Kidney glomerular epithelial cell (primary cell): ENCODE measurements around the gene ACBD4.
A peak's percentile ranks its signal among the peaks of the same experiment; 100 is the strongest.
"Not testable (repeated sequence)": the region's sequence is repeated elsewhere in the genome, so short reads cannot be mapped to it uniquely, and the experiment has no call there.

Source experiments
- DNase-seq: peaks from one replicate; lab custom pipeline; 2025; lab: John Stamatoyannopoulos, UW

Gene ACBD4

DNA sequence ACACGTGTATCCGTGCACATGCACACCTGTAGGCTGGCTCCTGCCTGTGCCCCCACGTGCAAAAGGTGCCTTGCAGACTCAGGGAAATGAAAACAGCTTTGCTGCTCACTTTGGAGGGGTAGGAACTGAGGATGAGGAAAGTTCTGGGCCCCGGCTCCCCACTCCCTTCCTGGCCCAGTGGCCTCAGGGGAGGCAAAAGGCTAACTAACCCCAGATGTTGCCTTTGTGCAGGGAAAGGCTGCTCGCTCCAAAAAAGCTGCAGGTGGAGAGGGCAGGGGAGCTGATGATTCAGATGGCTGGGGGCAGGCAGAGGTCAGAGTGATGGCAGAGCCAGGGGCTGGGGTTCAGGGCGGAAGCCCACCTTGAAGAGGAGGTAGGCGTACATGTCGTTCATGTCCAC is 15.5 kb upstream of the ACBD4 start:
- DNase-seq, result no peak

DNA sequence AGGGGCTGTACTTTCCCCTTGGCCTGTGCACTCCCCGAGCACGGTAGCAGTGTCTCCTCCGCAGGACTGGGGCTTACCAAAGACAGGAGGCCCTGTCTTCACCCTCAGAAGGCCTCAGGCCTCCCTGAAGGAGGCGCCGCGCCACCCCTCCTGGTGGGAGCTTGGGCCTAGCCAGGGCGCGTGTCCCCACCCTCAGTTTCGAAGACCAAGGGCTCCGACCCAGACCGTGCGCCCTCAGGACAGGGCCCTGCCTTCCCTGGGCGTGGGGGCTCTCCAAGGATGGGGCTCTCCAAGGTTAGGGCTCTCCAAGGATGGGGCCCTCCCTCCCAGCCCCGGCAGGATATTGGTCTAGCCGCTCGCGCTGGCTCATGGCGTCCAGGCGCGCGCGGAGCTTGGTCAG is 14.9 kb upstream of the ACBD4 start:
- no peak for DNase-seq

GRCh38 chr17:45121055-45121454 is 14.4 kb upstream of the ACBD4 start:
- DNase-seq, result no peak

- no peak for DNase-seq
Measured at GRCh38 chr17:45123076-45123770, 12.3 kb upstream of the ACBD4 start.

GRCh38 chr17:45123930-45124796 is 11.3 kb upstream of the ACBD4 start:
- peak; percentile 87 for DNase-seq

- not testable (repeated sequence) for DNase-seq
Measured at GRCh38 chr17:45124797-45125122, 10.7 kb upstream of the ACBD4 start.

DNA sequence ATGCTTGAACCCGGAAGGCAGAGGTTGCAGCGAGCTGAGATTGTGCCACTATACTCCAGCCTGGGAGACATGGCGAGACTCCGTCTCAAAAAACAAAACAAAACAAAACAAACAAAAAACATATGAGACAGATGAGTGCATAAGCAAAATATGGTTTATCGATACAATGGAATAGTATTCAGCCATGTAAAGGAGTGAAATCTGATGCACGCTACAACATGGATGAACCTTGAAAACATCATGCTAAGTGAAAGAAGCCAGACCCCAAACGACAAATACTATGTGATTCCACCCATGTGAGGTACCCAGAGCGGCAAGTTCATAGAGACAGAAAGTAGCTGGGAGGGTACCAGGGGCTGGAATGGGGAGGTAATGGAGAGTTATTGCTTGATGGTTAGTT is 10.0 kb upstream of the ACBD4 start:
- DNase-seq, result no peak

DNA sequence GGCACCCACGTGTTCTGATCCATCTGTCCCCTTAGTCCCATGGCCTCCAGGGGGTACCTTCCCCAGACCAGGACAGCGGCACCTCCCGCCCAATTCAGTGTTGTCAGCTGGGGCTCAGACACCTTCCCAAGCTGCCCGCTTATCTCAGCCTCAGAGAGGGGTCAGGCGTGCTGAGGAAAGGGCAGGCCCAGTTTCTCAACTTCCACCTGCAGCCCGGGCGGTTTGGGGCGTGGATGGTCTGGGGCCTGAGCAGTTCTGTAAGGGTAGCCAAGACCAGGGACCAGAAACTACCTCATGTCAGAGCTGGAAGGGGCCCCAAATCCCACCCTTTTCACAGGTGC is 8.3 kb upstream of the ACBD4 start:
- DNase-seq, result no peak

GRCh38 chr17:45127548-45128300 is 7.8 kb upstream of the ACBD4 start:
- DNase-seq, result peak; percentile 61

GRCh38 chr17:45128331-45128730 is 7.2 kb upstream of the ACBD4 start:
- no peak for DNase-seq

DNA sequence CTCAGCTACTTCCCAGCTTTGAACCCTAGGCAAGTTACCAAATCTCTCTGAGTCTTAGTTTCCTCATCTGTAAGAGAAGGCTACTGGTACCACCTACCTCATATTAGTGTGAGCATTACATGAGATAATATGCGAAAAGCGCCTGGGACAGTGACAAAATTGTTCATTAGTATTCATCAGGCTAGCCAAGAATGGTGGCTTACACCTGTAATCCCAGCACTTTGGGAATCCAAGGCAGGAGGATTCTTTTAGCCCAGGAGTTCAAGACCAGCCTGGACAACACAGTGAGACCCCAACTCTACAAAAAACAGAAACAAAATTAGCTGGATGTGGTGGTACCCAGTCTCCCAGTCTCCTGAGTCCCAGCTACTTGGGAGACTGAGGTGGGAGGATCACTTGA is 6.5 kb upstream of the ACBD4 start:
- no peak for DNase-seq

- DNase-seq, result peak; percentile 32
Measured at GRCh38 chr17:45129426-45129939, 6.0 kb upstream of the ACBD4 start.

DNA sequence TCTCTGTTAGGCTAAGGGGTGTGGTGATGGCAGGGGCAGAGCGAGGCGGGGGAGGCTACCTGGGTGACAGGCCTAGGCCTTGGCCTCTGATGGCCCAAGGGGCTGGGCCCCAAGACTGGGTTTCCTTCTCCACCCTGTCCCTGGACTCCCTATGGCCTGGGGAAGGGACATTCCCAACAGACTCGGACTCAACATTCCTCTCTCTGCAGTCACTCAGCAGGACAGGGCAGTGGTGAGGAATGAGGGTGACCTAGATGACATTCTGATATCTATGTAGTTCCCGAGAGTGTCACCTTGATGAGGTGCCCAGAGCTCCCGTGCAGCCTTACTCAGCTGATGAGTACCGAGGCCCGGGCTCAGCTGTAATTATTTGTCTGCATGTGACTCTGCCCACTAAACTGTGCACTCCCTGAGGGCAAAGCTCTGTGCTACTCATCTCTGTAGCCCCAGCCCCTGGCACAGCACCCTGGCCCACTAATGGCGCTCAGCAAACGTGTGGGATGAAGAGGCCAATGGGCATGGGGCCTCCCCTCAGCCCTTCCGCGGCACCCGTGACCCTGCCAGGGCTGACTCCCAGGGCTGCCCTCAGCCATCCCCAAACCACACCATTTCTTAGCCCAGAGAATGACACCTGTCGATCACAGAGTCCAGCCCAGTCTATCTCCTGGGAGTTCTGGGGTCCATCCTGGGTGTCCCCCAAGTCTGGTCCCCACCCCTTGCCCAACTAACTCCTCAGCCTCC is 5.4 kb upstream of the ACBD4 start:
- DNase-seq, result no peak

DNA sequence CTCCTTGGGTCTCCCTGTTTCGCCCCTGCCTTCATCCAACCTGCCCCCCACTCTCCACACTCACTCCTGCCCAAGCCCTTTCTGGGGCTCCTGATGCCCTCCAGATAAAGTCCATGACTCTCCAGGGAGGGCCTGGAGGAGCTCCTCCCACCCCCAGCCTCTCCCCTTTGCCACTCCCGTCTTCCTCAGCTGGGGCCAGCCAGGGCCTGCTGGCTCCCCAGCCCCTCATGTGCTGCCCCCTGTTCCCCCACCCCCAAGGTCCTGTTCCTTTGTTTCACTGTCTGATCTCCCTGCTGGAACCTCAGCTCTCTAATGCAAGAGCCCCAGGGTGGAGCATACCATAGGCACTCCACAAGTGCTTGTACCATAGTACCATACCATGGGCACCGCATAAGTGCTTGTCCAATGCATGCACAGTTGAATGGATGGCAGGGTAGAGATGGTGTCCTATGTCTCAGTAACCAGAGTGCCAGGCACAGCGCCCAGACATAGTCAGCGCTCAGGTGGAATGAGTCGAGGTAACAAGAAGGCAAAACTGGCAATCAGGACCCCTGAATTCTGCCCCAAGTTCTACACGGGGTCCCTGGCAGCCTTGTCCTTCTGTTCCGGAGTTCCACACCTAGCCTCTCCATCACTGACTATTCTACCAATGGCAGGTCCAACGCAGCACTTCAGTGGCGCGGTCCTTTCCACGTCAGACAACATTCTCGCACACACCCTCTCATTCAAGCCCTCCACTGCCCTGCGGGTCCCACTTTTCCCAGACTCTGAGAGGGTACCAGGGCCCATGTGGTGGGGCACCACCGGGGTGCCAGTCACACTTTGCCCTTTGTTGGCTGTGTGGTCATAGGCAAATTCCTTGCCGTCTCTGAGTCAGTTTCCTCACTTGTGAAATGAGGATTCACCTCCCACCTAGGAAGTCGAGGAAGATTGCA is 4.5 kb upstream of the ACBD4 start:
- no peak for DNase-seq

DNA sequence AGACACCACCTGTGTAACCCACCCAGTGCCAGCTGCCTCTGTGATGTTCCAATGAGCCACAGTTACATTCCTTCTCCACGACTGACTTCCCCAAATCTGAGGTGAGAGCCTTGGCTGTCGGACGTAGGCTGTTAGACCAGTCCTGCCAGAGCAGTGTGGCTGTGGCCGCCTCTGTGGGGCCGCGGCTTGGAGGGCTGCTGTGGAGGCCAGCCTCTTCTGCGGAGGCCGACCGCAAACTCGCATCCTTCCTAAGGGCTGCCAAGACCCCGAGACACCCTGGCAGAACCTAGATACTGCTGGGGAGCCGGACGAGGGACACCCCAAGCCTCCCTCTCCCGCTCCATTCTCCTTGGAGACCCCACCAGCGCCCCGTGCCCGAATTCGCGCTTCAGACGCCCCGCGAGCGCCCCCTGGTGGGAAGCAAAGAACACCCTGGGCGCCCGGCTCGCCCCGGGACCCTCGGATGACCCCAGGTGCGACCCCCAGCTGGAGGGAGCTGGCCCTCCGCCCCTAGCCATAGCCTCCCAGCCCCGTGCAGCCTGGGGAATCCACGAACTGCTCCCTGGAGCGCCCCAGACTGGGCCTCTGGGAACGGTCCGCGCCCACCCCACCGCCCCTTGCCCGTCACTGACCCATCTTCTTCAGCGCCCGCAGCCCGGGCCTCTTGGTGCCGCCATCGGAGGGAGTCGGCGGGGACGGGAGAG is 3.7 kb upstream of the ACBD4 start:
- DNase-seq, result no peak

- peak; percentile 69 for DNase-seq
Measured at GRCh38 chr17:45132320-45132571, 3.2 kb upstream of the ACBD4 start, which contains the start of gene PLCD3. Gene PLCD3, minus strand, starts transcription at chr17:45132515. Its CDS starts 105 bp downstream, at chr17:45132410.

DNA sequence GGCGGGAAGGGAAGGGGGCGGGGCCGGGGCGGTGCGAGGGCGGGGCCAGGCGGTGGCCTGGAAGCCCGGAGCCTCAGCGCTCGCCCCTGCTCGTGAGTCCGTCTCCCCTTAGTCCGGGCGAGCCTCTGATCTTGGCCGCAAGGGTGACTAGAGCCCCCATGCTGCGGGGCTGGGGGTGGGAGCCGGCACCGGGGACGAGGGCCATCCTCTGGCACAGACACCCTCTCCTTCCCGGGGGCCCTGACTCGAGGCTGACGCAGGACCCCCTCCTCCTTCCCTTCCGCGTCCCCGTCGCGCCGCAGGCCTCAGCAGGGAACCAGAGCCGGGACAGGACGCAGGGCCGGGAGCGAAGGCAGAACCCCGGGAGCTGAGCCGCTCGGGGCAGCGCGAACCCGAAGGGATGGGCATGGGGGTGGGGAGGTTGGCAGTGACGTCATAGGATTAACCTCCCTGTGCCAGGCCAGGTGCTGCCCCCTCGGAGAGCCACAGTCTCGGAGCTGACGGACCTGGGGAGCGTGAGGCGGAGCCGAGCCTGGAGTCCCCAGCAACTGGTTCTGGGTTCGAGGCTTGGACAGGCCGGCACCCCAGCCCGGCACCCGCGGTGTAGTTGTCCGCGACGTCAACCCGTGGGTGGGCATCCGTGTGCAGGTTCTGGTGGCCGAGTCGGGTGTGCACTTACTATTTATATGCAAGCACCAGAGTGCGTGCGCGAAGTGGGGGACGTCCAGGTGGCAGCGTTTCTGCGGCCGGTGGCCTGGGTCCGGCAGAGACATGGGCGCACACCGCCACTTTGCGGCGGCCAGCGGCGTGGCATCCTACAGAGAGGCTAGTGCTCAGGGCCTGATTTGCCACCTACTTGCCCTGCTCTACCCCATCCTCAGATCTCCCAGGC is 2.7 kb upstream of the ACBD4 start:
- DNase-seq, result peak; percentile 69

- DNase-seq, result no peak
Measured at GRCh38 chr17:45135978-45136791, 698 bp downstream of the ACBD4 start.
